Left renal pelvis (tissue), 4 donors: ENCODE data around the gene TP53I11. TPM values are rescaled to one million over a fixed set of nuclear protein-coding genes. Genes with fewer than 3 reads are reported as not detected.

Source experiments
- DNase-seq, 4 donors: peaks; one replicate each; pipeline ENCODE4 v3.0.0-alpha.2; 2013; ENCODE audit warnings: low read depth in 4 of 4, low spot score in 3 of 4
- polyA plus RNA-seq, 4 donors: library from polyadenylated mRNA; unstranded; fragments of 120-200 nt; gene quantifications; one replicate each; pipeline ENCODE4 v1.2.1, GENCODE V29; 2013; ENCODE audit not compliant: insufficient read length in 4 of 4

The TP53I11 gene
- polyA plus RNA-seq, 4 donors: 59.1 to 79.2 (median 63.5) TPM

- DNase-seq: no peak
Observed at GRCh38 chr11:44979543-44980399, 29.1 kb upstream of the TP53I11 start.

GRCh38 chr11:44978961-44979331, 28.3 kb upstream of the TP53I11 start:
- DNase-seq: no peak

GRCh38 chr11:44978274-44978960, 27.7 kb upstream of the TP53I11 start:
- DNase-seq: no peak

GRCh38 chr11:44977493-44977984, 26.9 kb upstream of the TP53I11 start:
- DNase-seq: no peak

GRCh38 chr11:44976576-44976975, 25.9 kb upstream of the TP53I11 start:
- no peak for DNase-seq

- no peak for DNase-seq
Observed at GRCh38 chr11:44974402-44975000, 23.8 kb upstream of the TP53I11 start.

- DNase-seq: no peak
Observed at GRCh38 chr11:44973632-44974401, 23.1 kb upstream of the TP53I11 start.

- no peak for DNase-seq
Observed at GRCh38 chr11:44972746-44973435, 22.2 kb upstream of the TP53I11 start.

GRCh38 chr11:44971185-44971584, 20.5 kb upstream of the TP53I11 start:
- no peak for DNase-seq

- DNase-seq: no peak
Observed at GRCh38 chr11:44970293-44970692, 19.6 kb upstream of the TP53I11 start.

- no peak for DNase-seq
Observed at GRCh38 chr11:44969651-44970252, 19.1 kb upstream of the TP53I11 start.

GRCh38 chr11:44968510-44968909, 17.8 kb upstream of the TP53I11 start:
- DNase-seq: no peak

GRCh38 chr11:44967930-44968496, 17.3 kb upstream of the TP53I11 start:
- DNase-seq: no peak

GRCh38 chr11:44966694-44967093, 16.0 kb upstream of the TP53I11 start:
- DNase-seq: no peak

GRCh38 chr11:44964526-44965209, 14.0 kb upstream of the TP53I11 start:
- DNase-seq: no peak

- no peak for DNase-seq
Observed at GRCh38 chr11:44963948-44964347, 13.3 kb upstream of the TP53I11 start.

- DNase-seq: no peak
Observed at GRCh38 chr11:44963136-44963535, 12.5 kb upstream of the TP53I11 start.

- DNase-seq: no peak
Observed at GRCh38 chr11:44962464-44962863, 11.8 kb upstream of the TP53I11 start.
